HepG2 (cell line): ENCODE data around the gene DDX1. TPM values are rescaled to one million over a fixed set of nuclear protein-coding genes. Genes with fewer than 3 reads are reported as not detected.

Experiments
- ASH2L ChIP-seq: fragments of 300-600, 200-600 bp; sonication (generic); IDR thresholded peaks from 2 replicates; pipeline ENCODE4 v1.7.0; 2017; ENCODE audit warnings: low read depth, mild to moderate bottlenecking, moderate library complexity, mixed read lengths, low read length; ENCODE audit not compliant: insufficient read length
- ATM ChIP-seq: fragments of 450-650 bp; IDR thresholded peaks from 2 replicates; pipeline ENCODE4 v1.7.1; 2017; ENCODE audit warnings: mild to moderate bottlenecking, borderline replicate concordance
- HDAC2 ChIP-seq: sonication (generic); formaldehyde crosslinking; IDR thresholded peaks from 2 replicates; pipeline ENCODE4 v1.4.0; 2020; ENCODE audit warnings: missing genetic modification reagents
- KMT2A ChIP-seq: sonication (generic); formaldehyde crosslinking; IDR thresholded peaks from 2 replicates; pipeline ENCODE4 v1.4.0; 2020; ENCODE audit warnings: missing genetic modification reagents
- NFE2L1 ChIP-seq: sonication (generic); formaldehyde crosslinking; IDR thresholded peaks from 2 replicates; pipeline ENCODE4 v1.4.0; 2020; ENCODE audit warnings: missing genetic modification reagents, mild to moderate bottlenecking, borderline replicate concordance
- NFKBIZ ChIP-seq: IDR thresholded peaks from 2 replicates; pipeline ENCODE4 v1.6.1; 2018; ENCODE audit warnings: missing genetic modification reagents, missing compliant biosample characterization
- ZBTB3 ChIP-seq: sonication (generic); formaldehyde crosslinking; IDR thresholded peaks from 2 replicates; pipeline ENCODE4 v1.4.0; 2020; ENCODE audit warnings: low read depth, mild to moderate bottlenecking, moderate library complexity, missing genetic modification reagents, borderline replicate concordance
- ZKSCAN1 ChIP-seq: fragments of 150-350 bp; IDR thresholded peaks from 2 replicates; pipeline ENCODE4 v1.6.1; 2014; ENCODE audit warnings: low read length
- ZNF530 ChIP-seq: sonication (generic); formaldehyde crosslinking; IDR thresholded peaks from 2 replicates; pipeline ENCODE4 v1.5.0; 2020; ENCODE audit warnings: low read depth, mild to moderate bottlenecking, missing genetic modification reagents
- ZNF713 ChIP-seq: sonication (generic); formaldehyde crosslinking; IDR thresholded peaks from 2 replicates; pipeline ENCODE4 v1.4.0; 2020; ENCODE audit warnings: mild to moderate bottlenecking, missing genetic modification reagents
- ZSCAN25 ChIP-seq: sonication (generic); formaldehyde crosslinking; IDR thresholded peaks from 2 replicates; pipeline ENCODE4 v1.8.0; 2022; ENCODE audit warnings: mild to moderate bottlenecking, missing genetic modification reagents
- polyA plus RNA-seq, 8 experiments: library from polyadenylated mRNA; depleted of rRNA in 3 of 8; stranded (reverse) in 7 of 8; unstranded in 1 of 8; fragments of >200 nt; fragmentation: Illumina TruSeq in 4 of 8; extraction: Trizol in 4 of 8; gene quantifications; 2 replicates each; pipeline versions ENCODE4 v1.2.1 to v1.2.3, GENCODE V29; 2011 to 2016; ENCODE audit warnings: low read depth in 4 of 8, missing spikeins in 1 of 8, mixed read lengths in 1 of 8; ENCODE audit not compliant: insufficient read depth in 1 of 8
- total RNA-seq, 5 experiments: library from RNA; depleted of rRNA; stranded (reverse); fragments of >200 nt; fragmentation: Illumina TruSeq; extraction: Trizol; gene quantifications; 2 replicates each; pipeline ENCODE4 v1.2.3, GENCODE V29; 2016; ENCODE audit warnings: low read depth in 1 of 5
- TF ChIP-seq, protein P1 (sequence below): sonication (generic); formaldehyde crosslinking; IDR thresholded peaks from 2 replicates; pipeline ENCODE4 v1.5.1; 2020; ENCODE audit warnings: missing genetic modification reagents, mild to moderate bottlenecking, borderline replicate concordance
- TF ChIP-seq, protein P2 (sequence below): sonication (generic); formaldehyde crosslinking; IDR thresholded peaks from 2 replicates; pipeline ENCODE4 v1.9.0; 2021; ENCODE audit warnings: missing genetic modification reagents, mild to moderate bottlenecking, borderline replicate concordance
- TF ChIP-seq, protein P3 (sequence below): sonication (generic); formaldehyde crosslinking; IDR thresholded peaks from 2 replicates; pipeline ENCODE4 v1.4.0; 2020; ENCODE audit warnings: missing genetic modification reagents
- TF ChIP-seq, protein P4 (sequence below), 2 experiments: sonication (generic) in 1 of 2; formaldehyde crosslinking in 1 of 2; IDR thresholded peaks; 2 replicates each; pipeline versions ENCODE4 v1.5.1 to v1.6.1; 2011 to 2020; ENCODE audit warnings: borderline replicate concordance in 1 of 2, low read depth in 1 of 2, low read length in 1 of 2, mild to moderate bottlenecking in 1 of 2, missing genetic modification reagents in 1 of 2, moderate library complexity in 1 of 2
- TF ChIP-seq, protein P5 (sequence below): IDR thresholded peaks from 2 replicates; pipeline ENCODE4 v1.6.1; 2016; ENCODE audit warnings: mild to moderate bottlenecking

DDX1 gene
- total and polyA plus RNA-seq, 2 of the 13 experiments (the other 11 are each of a cell fraction or from before 2014, with no cell fraction given), result 81.6 to 130 TPM

DNA sequence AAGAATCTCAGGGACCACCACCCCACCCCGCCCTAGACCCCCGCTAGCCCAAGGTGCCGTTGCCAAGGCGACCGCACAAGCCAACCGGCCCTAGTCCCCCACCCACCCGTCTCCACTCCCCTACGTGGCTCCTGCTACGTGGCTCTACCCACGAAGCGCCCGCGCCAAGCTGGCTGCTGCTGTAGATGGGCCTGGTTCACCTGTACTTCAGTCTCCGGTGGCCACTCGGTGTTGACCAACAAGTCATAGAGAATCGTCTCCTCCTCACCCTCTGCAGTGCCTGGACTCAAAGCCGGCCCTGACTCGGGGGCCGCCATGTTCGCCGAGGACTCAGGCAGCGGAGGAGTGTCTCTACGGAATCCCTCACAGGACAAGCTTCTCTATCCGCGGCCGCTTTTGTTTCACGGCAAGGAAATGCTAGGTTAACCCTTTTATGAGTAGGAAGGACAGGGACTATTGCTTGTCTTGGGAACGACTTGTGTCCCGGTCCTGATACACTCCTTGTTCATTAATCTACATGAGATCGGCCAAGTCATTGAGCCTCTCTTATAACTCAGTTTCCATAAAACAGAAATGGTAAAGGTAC, 30.6 kb upstream of the DDX1 start, which contains the start of gene NBAS (continued):
- TF ChIP-seq, protein P1, sequence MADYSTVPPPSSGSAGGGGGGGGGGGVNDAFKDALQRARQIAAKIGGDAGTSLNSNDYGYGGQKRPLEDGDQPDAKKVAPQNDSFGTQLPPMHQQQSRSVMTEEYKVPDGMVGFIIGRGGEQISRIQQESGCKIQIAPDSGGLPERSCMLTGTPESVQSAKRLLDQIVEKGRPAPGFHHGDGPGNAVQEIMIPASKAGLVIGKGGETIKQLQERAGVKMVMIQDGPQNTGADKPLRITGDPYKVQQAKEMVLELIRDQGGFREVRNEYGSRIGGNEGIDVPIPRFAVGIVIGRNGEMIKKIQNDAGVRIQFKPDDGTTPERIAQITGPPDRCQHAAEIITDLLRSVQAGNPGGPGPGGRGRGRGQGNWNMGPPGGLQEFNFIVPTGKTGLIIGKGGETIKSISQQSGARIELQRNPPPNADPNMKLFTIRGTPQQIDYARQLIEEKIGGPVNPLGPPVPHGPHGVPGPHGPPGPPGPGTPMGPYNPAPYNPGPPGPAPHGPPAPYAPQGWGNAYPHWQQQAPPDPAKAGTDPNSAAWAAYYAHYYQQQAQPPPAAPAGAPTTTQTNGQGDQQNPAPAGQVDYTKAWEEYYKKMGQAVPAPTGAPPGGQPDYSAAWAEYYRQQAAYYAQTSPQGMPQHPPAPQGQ (CRISPR knock-in tag), result no peak
- TF ChIP-seq ZSCAN25 (CRISPR knock-in tag) (0 out of 2 replicates have a peak, but pooled peaks have one; percentile 5), ZNF713 (CRISPR knock-in tag) (peak; percentile 67; the same call in 1 of the 2 replicates), ATM (no peak), ZNF530 (CRISPR knock-in tag) (no peak), NFKBIZ (CRISPR knock-in tag) (peak; percentile 75; the same call in 1 of the 2 replicates), ZKSCAN1 (peak; percentile 73), ZBTB3 (0 out of 2 replicates have a peak, but pooled peaks have one; percentile 78), KMT2A (peak; percentile 98), ASH2L (peak; percentile 98), HDAC2 (CRISPR knock-in tag) (peak; percentile 90), NFE2L1 (CRISPR knock-in tag) (no peak; the same call in 1 of the 2 replicates)
- TF ChIP-seq, protein P2, sequence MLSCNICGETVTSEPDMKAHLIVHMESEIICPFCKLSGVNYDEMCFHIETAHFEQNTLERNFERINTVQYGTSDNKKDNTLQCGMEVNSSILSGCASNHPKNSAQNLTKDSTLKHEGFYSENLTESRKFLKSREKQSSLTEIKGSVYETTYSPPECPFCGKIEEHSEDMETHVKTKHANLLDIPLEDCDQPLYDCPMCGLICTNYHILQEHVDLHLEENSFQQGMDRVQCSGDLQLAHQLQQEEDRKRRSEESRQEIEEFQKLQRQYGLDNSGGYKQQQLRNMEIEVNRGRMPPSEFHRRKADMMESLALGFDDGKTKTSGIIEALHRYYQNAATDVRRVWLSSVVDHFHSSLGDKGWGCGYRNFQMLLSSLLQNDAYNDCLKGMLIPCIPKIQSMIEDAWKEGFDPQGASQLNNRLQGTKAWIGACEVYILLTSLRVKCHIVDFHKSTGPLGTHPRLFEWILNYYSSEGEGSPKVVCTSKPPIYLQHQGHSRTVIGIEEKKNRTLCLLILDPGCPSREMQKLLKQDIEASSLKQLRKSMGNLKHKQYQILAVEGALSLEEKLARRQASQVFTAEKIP, result no peak
- TF ChIP-seq, protein P3, sequence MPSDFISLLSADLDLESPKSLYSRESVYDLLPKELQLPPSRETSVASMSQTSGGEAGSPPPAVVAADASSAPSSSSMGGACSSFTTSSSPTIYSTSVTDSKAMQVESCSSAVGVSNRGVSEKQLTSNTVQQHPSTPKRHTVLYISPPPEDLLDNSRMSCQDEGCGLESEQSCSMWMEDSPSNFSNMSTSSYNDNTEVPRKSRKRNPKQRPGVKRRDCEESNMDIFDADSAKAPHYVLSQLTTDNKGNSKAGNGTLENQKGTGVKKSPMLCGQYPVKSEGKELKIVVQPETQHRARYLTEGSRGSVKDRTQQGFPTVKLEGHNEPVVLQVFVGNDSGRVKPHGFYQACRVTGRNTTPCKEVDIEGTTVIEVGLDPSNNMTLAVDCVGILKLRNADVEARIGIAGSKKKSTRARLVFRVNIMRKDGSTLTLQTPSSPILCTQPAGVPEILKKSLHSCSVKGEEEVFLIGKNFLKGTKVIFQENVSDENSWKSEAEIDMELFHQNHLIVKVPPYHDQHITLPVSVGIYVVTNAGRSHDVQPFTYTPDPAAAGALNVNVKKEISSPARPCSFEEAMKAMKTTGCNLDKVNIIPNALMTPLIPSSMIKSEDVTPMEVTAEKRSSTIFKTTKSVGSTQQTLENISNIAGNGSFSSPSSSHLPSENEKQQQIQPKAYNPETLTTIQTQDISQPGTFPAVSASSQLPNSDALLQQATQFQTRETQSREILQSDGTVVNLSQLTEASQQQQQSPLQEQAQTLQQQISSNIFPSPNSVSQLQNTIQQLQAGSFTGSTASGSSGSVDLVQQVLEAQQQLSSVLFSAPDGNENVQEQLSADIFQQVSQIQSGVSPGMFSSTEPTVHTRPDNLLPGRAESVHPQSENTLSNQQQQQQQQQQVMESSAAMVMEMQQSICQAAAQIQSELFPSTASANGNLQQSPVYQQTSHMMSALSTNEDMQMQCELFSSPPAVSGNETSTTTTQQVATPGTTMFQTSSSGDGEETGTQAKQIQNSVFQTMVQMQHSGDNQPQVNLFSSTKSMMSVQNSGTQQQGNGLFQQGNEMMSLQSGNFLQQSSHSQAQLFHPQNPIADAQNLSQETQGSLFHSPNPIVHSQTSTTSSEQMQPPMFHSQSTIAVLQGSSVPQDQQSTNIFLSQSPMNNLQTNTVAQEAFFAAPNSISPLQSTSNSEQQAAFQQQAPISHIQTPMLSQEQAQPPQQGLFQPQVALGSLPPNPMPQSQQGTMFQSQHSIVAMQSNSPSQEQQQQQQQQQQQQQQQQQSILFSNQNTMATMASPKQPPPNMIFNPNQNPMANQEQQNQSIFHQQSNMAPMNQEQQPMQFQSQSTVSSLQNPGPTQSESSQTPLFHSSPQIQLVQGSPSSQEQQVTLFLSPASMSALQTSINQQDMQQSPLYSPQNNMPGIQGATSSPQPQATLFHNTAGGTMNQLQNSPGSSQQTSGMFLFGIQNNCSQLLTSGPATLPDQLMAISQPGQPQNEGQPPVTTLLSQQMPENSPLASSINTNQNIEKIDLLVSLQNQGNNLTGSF, result no peak
- TF ChIP-seq, protein P4, sequence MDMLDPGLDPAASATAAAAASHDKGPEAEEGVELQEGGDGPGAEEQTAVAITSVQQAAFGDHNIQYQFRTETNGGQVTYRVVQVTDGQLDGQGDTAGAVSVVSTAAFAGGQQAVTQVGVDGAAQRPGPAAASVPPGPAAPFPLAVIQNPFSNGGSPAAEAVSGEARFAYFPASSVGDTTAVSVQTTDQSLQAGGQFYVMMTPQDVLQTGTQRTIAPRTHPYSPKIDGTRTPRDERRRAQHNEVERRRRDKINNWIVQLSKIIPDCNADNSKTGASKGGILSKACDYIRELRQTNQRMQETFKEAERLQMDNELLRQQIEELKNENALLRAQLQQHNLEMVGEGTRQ (IDR thresholded peaks at IDR 0.05; ENCODE audit: low read depth, low read length), result no peak
- TF ChIP-seq, protein P4 (CRISPR knock-in tag; IDR thresholded peaks at IDR 0.05; ENCODE audit: borderline replicate concordance), result no peak
- TF ChIP-seq, protein P5, sequence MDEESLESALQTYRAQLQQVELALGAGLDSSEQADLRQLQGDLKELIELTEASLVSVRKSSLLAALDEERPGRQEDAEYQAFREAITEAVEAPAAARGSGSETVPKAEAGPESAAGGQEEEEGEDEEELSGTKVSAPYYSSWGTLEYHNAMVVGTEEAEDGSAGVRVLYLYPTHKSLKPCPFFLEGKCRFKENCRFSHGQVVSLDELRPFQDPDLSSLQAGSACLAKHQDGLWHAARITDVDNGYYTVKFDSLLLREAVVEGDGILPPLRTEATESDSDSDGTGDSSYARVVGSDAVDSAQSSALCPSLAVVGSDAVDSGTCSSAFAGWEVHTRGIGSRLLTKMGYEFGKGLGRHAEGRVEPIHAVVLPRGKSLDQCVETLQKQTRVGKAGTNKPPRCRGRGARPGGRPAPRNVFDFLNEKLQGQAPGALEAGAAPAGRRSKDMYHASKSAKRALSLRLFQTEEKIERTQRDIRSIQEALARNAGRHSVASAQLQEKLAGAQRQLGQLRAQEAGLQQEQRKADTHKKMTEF (CRISPR knock-in tag), result peak; percentile 85
